ENCODE measurements around the gene POTEG.
"Not testable (repeated sequence)": the region's sequence is repeated elsewhere in the genome, so short reads cannot be mapped to it uniquely, and the experiment has no call there.

Gene POTEG

DNA sequence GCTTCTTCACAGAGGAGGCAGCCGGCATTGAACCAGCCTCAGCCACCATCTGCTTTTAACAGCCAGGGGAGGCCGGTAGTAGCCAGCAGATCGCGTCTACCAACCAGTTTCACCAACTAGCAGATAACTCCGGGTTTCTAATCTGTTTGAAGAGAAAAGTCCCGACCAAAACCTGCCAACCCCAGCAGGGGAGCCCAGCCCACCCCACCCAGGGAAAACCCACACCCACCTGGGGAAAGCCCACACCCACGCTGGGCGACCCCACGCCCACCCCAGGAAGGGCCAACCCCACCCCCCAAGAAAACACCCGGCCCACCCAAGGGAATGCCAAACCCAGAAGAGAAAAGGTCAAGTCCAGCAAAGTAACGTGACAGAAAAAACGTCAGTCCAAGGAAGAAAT lies at the start of gene POTEG:
Gene POTEG, minus strand, starts transcription at position 101 of the 400 bp plus-strand sequence. Its CDS starts 52 bp downstream, at position 49.
- not testable (repeated sequence) for H3K4me3 ChIP-seq (ENCODE audit: low read depth, low read length); DNase-seq (ENCODE audit: low read depth)

DNA sequence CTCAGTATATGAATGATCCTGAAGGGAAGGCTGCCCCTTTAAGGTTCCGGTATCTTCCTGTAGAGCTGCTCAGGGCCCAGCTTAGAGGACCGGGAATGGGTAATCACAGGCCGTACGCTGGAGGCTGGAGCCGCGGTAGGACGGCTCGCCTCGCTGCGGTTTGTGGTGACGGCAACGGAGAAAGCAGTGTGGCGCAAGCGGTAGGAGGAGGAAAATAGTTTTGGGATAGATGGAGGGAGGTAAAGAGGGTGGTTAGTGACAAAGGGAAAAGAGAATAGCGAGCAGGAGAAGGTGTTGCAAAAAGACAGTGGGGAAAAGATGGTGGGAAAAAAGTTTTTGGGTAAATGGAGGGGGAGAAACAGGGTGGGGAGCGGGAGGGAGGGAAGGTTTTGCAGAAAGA lies 48.0 kb upstream of the POTEG start:
- not testable (repeated sequence) for H3K4me3 ChIP-seq (ENCODE audit: low read depth, low read length); DNase-seq (ENCODE audit: low read depth)

DNA sequence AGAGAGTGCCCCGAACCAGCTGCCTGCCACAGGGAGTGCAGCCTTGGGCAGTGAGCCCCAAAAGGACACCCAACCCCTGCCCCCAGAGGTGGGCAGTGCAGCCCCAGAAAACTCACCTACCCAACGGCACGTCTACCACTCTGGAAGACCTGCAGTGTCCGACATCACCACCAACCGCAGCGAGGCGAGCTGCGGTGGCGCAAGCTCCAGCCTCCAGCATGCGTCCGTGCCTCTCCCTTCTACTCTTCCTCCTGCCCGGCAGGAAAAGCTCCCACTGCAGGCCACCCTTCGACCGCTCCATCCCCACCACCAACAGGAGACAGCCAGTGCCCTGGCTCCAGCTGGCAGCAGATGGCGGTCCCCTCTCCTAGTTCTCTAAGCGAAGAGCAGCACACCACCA lies 47.3 kb upstream of the POTEG start:
- not testable (repeated sequence) for H3K4me3 ChIP-seq (ENCODE audit: low read depth, low read length); DNase-seq (ENCODE audit: low read depth)

DNA sequence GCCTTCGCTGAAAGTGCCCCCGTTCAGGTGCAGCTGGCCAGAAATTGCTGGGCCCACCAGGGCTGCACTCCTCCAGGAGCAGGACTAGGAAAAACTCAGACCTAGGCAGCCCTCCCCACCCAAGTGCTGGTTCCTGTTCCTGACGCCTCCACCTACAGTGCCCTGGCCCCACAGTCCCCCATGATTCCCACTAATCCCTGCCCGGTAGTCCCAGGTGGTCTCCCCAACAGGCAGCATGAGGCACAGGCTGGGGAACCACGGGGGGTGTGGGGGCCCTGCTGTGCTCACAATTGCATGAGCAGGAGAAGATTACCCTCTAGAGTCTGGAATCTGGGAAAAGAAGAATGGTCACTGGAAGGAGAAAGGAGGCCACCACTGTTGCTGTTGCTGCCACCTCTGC lies 46.4 kb upstream of the POTEG start:
- not testable (repeated sequence) for H3K4me3 ChIP-seq (ENCODE audit: low read depth, low read length); DNase-seq (ENCODE audit: low read depth)

DNA sequence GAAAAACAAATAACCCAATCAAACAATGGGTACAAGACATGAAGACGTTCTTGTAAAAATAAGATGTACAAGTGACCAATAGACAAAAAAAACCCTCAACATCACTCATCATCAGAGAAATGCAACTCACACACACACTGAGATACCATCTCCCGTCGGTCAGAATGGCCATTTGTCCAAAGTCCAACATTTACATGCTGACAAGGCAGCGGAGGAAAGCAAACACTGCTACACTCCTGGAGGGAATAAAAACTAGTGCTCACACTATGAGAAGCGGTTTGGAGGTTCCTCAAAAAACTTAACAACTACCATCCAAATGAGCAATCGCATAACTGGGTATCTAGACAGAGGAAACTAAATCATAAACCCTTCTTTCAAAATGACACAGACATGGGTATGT lies 11.6 kb upstream of the POTEG start:
- H3K4me3 ChIP-seq (ENCODE audit: low read depth, low read length); DNase-seq (ENCODE audit: low read depth): not testable (repeated sequence)

DNA sequence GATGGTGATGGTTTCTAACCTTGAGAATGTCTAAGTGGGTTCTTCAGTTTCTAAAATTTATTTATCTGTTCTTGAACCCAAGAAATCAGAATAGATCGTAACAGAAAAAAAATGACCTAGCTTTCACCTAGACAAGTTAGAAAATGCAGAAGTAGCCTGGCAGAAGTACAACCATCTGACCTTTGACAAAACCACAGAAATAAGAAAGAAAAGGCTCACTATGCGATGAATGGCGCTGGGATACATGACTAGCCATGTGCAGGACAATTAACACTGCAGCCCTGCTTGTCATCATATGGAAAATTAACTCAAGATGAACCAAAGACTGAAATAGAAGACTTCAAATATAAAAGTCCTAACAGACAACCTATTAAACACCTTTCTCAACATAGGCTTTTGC lies 5.7 kb upstream of the POTEG start:
- H3K4me3 ChIP-seq (ENCODE audit: low read depth, low read length); DNase-seq (ENCODE audit: low read depth): not testable (repeated sequence)

DNA sequence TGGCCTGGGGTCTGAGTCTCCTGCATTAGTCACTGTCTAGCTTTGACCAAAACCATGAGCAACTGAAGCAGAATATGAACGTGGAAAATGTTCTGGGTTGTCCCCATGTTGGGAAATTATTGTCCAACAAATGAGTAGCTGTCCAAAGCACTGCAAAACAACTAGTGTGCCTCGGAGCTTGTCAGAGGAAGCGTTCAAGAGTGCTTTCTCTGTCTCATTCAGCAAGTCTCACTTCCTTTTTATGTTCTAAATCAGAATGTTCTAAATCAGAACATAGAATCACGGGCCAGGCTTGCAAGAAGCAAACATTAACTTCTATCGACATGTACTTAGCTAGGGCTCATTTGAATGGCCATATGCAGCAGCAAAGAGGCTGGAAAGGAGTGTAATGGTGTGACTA lies 5.1 kb upstream of the POTEG start:
- not testable (repeated sequence) for H3K4me3 ChIP-seq (ENCODE audit: low read depth, low read length); DNase-seq (ENCODE audit: low read depth)

DNA sequence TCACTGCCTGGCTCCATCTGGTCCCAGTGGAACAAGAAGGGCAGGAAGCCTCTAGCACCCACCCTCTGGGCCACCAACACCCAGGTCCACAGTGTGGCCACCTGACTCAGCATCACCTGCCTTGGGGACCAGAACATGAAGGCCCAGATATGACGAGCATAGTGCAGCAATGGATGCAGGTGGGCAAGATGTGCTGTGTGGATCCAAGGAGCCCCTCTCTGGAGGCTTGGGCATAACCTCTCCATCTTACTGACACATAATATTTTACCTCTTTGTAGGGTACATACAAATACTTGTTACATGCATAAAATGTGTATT lies 2.9 kb upstream of the POTEG start:
- H3K4me3 ChIP-seq (ENCODE audit: low read depth, low read length); DNase-seq (ENCODE audit: low read depth): not testable (repeated sequence)

DNA sequence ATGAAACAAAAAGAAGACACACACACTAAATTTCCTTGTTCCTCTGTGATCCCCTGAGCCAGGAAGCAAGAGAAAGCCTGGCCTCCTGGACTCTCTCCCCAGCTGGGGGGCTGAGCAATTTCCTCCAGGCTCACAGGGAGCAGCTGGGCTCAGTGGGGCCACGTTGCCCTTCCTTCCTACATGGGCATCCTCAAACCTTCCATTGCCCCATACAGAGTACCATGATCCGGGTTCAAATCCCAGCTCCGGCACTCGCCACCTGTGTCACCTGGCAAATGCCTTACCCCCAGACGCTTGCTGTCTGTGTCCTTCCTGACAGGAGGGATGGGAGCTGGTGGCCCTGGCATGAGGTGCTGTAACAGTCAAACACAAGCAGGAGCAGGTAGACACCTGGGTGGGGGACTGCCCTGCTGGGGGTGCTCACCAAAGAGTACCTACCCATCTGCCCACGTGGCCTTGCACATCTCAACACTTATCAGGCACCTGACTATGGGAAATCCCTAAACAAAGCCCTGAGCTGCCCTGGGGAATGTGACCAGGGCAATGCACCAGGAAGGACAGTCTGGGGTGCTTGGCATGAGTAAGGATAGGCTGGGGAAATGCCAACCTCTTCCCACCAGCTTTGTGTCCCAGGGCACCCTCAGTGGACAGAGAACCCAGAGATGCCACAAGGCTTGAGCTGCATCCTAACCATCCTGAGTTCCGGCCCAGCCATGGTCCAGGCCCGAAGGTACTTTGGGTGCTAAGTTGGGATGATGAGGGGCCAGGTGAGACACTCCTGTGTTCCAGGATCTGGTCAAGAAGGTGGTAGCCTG lies 2.4 kb upstream of the POTEG start:
- not testable (repeated sequence) for H3K4me3 ChIP-seq (ENCODE audit: low read depth, low read length)

DNA sequence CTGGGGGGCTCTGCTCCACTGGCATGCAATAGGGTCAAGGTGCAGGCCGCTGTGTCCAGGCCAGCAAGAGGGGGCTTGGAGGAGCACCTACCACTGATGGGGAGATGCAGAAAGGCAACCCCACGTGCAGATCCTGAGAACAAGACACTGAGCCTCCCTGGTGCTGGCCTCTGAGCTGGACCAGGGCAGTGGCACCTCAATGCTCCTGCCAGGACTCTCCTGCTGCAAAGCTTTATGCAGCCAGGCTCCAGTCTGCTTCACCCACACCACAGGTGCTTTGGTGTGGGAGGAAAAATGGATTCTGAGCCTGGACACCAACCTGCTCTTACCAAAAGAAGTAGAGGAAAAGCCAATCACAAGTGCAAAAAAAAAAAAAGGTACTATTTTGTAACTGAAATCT lies 1.7 kb upstream of the POTEG start:
- H3K4me3 ChIP-seq (ENCODE audit: low read depth, low read length); DNase-seq (ENCODE audit: low read depth): not testable (repeated sequence)

More for the DNA sequence above, 2.4 kb upstream of the POTEG start:
- not testable (repeated sequence) for DNase-seq (ENCODE audit: low read depth)

DNA sequence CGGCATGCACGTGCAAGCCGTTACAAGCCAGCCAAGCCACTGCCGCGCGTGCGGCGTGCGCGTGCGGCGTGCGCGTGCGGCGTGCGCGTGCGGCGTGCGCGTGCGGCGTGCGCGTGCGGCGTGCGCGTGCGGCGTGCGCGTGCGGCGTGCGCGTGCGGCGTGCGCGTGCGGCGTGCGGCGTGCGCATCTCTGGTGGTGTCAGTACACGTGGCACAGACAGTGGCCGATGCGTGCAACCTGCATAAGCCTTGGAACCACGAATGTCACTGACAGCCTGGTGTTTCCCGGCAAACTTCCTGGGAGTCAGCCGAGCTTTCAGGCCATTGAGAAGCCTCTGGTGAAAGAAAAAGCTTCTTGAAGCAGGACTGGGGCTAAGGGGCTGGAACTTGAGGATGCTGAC lies 750 bp upstream of the POTEG start:
- not testable (repeated sequence) for H3K4me3 ChIP-seq (ENCODE audit: low read depth, low read length); DNase-seq (ENCODE audit: low read depth)

DNA sequence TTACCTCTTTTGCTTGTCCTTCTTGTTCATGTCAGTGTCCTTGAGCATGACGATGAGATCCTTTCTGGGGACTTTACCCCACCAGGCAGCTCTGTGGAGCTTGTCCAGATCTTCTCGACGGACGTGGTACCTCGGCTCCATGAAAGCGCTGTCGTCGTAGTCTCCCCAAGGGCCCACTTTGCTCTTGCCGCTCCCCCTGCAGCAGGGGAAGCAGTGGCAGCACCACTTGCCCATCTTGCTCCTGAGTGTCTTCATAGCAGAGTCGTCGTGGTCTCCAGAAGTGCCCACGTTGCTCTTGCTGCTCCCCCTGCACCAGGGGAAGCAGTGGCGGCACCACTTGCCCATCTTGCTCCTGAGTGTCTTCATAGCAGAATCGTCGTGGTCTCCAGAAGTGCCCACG lies 376 bp downstream of the POTEG start:
- not testable (repeated sequence) for H3K4me3 ChIP-seq (ENCODE audit: low read depth, low read length); DNase-seq (ENCODE audit: low read depth)

DNA sequence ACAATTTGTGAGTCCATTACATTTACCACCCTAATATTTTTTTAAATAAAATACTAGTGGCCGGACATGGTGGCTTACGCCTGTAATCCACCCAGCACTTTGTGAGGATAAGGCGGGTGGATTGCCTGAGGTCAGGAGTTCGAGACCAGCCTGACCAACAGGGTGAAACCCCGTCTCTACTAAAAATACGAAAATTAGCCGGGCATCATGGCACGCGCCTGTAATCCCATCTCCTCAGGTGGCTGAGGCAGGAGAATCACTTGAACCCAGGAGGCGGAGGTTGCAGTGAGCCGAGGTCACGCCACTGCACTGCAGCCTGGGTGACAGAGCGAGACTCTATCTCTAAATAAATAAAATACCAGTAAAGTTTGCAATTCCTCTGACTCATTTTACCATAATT lies 25.6 kb downstream of the POTEG start:
- not testable (repeated sequence) for DNase-seq (ENCODE audit: low read depth); H3K4me3 ChIP-seq (ENCODE audit: low read depth, low read length)

DNA sequence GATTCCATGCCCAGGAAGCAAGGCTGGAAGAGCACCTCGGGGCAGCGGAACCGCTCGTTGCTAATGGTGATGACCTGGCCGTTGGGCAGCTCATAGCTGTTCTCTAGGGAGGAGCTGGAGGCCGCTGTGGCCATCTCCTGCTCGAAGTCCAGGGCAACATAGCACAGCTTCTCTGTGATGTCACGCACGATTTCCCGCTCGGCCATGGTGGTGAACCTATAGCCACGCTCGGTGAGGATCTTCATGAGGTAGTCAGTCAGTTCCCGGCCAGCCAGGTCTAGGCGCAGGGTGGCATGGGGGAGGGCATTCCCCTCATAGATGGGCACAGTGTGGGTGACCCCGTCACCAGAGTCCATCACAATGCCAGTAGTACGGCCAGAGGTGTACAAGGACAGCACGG lies 32.0 kb downstream of the POTEG start:
- not testable (repeated sequence) for H3K4me3 ChIP-seq (ENCODE audit: low read depth, low read length); DNase-seq (ENCODE audit: low read depth)

DNA sequence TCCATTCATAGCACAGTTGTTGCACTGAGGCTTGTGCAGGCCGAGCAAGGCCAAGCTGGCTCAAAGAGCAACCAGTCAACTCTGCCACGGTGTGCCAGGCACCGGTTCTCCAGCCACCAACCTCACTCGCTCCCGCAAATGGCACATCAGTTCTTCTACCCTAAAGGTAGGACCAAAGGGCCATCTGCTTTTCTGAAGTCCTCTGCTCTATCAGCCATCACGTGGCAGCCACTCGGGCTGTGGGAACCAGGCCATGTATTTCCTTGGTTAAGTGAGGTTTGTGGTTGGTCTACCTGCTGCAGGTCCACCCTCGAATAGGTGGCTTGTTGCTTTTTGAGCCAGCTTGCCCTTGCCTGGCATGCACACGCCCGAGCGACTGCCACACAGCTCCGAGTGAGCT lies 39.4 kb downstream of the POTEG start:
- not testable (repeated sequence) for H3K4me3 ChIP-seq (ENCODE audit: low read depth, low read length); DNase-seq (ENCODE audit: low read depth)

DNA sequence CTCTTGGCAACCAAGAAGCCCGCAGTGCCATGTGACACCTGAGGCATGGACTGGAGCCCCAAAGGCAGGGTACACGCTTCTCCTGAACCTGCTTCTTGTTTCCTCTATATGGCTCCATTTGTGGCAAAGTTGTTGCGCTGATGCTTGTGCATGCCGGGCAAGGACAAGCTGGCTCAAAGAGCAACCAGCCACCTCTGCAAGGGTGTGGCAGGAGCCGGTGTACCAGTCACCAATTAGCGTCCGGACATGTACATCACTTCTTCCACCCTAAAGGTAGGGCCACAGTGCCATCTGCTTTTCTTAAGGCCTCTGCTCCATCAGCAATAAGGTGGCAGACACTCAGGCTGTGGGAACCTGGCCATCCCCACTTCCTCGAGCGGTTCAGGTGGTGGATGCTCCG lies 43.9 kb downstream of the POTEG start:
- DNase-seq (ENCODE audit: low read depth); H3K4me3 ChIP-seq (ENCODE audit: low read depth, low read length): not testable (repeated sequence)

DNA sequence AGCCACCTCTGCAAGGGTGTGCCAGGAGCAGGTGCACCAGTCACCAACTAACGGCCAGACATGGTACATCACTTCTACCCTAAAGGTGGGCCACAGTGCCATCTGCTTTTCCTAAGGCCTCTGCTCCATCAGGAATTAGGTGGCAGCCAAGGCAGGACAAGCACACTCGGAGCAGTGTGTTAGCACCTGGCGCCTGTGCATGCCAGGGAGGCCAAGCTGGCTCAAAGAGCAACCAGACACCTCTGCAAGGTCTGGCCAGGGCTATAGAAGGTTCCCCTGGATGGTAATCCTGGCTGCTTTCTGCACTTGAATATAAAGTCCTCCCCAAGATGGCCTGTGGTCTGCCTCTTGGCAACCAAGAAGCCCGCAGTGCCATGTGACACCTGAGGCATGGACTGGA lies 45.4 kb downstream of the POTEG start:
- not testable (repeated sequence) for H3K4me3 ChIP-seq (ENCODE audit: low read depth, low read length); DNase-seq (ENCODE audit: low read depth)

DNA sequence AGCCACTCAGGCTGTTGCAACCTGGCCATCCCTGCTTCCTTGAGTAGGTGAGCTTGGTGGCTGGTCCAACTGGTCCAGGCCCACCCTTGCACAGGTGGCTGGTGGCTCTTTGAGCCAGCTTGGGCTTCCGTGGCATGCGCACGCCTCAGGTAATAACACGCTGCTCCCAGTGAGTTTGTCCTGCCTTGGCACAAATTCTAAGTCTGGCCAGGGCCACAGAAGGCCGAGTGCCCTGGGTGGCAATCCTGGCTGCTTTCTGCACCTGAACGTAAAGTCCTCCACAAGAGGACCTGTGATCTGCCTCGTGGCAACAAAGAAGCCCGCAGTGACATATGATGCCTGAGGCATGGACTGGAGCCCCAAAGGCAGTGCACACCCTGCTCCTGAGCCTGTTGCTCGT lies 47.1 kb downstream of the POTEG start:
- H3K4me3 ChIP-seq (ENCODE audit: low read depth, low read length); DNase-seq (ENCODE audit: low read depth): not testable (repeated sequence)

DNA sequence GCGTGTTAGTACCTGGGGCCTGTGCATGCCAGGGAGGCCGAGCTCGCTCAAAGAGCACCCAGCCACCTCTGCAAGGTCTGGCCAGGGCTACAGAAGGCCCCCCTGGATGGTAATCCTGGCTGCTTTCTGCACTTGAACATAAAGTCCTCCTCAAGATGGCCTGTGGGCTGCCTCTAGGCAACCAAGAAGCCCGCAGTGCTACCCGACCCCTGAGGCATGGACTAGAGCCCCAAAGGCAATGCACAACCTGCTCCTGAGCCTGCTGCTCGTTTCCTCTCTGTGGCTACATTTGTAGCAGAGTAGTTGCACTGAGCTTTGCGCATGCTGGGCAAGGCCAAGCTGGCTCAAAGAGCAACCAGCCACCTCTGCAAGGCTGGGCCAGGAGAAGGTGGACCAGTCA lies 47.8 kb downstream of the POTEG start:
- DNase-seq (ENCODE audit: low read depth); H3K4me3 ChIP-seq (ENCODE audit: low read depth, low read length): not testable (repeated sequence)

DNA sequence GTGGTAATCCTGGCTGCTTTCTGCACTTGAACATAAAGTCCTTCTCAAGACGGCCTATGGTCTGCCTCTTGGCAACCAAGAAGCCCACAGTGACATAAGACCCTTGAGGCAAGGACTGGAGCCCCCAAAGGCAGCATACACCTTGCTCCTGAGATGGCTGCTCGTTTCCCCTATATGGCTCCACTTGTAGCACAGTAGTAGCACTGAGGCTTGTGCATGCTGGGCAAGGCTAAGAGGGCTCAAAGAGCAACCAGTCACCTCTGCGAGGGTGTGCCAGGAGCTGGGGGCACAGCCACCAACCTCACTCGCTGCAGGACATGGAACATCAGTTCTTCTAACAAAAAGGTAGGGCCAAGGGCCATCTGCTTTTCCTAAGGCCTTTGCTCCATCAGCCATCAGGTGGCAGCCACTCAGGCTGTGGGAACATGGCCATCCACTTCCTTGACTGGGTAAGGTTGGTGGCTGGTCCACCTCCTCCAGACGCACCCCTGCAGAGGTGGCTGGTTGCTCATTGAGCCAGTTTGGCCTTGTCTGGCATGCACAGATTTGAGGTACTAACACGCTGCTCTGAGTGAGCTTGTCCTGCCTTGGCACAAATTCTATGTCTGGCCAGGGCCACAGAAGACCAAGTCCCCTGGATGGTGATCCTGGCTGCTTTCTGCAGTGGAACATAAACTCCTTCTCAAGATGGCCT lies 49.9 kb downstream of the POTEG start:
- H3K4me3 ChIP-seq (ENCODE audit: low read depth, low read length); DNase-seq (ENCODE audit: low read depth): not testable (repeated sequence)
